ENCODE results near the gene GMPR2.
A peak's percentile ranks its signal among the peaks of the same experiment; 100 is the strongest.
"Not testable (repeated sequence)": the region's sequence is repeated elsewhere in the genome, so short reads cannot be mapped to it uniquely, and the experiment has no call there.

The GMPR2 gene

GRCh38 chr14:24194186-24194872, 38.4 kb upstream of the GMPR2 start:
- Mint-ChIP-seq H3K27ac (peak overlapping the region; percentile 98), H3K9me3 (peaks cover 0 to 3% of the 10 kb centered on the region in 2 donors), H3K36me3 (peaks cover 31 to 54% of the 10 kb centered on the region in 2 donors), H3K27me3 (no peaks in the 10 kb centered on the region), H3K4me3 (peak overlapping the region; percentile 92 to 95), H3K4me1 (peaks cover 39 to 80% of the 10 kb centered on the region in 2 donors)
- DNase-seq = no peak
- ATAC-seq (replicated peaks) = no peak

DNA sequence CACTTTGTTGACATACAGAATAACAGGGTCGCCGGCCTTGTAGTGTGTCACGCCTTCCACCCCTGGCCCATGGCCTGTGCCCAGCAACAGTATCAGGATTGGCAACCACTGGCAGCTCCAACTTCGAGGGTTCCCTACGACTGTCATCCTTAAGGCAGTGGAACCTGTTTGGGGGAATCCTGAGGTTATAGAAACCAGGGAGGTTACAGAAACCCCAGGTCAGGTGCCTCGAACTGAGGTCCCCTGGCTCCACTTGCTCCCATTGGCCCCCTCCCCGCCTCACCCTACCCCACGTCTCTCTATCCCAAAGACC, 37.9 kb upstream of the GMPR2 start:
- no peaks in the 10 kb centered on the region for H3K27me3 Mint-ChIP-seq
- H3K9me3 Mint-ChIP-seq = peaks cover 0 to 3% of the 10 kb centered on the region in 2 donors
- ATAC-seq (replicated peaks) (no peak), DNase-seq (no peak)
- peak overlapping the region; percentile 98 for H3K27ac Mint-ChIP-seq
- H3K36me3 Mint-ChIP-seq = peaks cover 35 to 58% of the 10 kb centered on the region in 2 donors
- H3K4me3 Mint-ChIP-seq = peak overlapping the region; percentile 92 to 95
- H3K4me1 Mint-ChIP-seq = peaks cover 41 to 82% of the 10 kb centered on the region in 2 donors

DNA sequence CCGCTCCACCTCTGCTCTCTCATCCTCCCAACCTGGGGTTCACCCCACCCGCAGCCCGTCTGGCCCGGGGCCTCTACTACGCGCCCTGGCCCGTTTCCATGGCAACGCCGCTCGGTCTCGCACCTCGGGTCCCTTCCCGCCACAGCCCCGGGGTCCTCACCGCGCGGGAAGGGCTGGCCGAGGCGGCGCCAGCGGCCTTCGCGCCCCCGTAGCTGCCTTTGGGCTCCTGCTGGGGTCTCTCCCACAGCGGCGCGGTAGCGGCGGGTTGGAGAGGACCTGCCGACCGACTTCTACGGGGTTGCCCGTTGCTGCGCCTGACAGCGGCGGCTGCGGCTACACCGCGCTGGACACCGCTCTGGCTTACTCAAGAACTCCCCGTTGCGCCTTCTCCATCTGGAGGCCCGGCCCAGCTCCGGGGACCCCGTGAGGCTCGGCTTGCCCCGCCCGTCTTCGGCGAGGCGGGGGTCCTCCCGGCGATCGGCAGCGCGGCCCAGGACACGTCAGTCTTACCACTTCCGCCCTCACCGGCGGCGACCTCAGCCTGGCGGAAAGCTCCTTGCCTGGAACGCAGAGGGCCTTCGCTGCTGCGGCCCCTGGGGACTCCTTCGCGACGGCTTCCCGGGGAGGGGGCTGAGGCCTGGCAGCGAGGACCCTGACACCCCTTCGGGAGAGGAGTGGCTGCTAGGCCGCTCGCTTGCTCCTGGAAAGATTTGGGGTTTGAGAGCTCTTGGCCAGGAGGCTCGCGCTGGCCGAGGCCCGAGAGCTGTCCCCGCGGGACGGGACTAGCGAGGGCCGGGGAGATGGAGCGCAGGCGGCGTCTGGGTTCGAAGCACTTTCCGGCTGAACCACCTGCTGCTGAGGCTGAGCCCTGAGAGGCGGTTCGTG, 37.3 kb upstream of the GMPR2 start, which contains the start of gene TM9SF1:
TM9SF1 (minus strand) TSS at position 256 of the 885 bp plus-strand sequence. CDS start 422 bp downstream, outside the sequence.
- peak; percentile 90 for ATAC-seq (replicated peaks)
- Mint-ChIP-seq H3K9me3 (peaks cover 0 to 3% of the 10 kb centered on the region in 2 donors), H3K27ac (peak within 1 kb of the TSS; percentile 98), H3K36me3 (peaks cover 33 to 57% of the 10 kb centered on the region in 2 donors), H3K4me1 (peaks cover 39 to 82% of the 10 kb centered on the region in 2 donors), H3K4me3 (peak within 1 kb of the TSS; percentile 92 to 95), H3K27me3 (no peaks in the 10 kb centered on the region)
- peak; percentile 87 for DNase-seq

- DNase-seq = no peak
- H3K27me3 Mint-ChIP-seq = no peaks in the 10 kb centered on the region
- H3K27ac Mint-ChIP-seq = peak overlapping the region; percentile 98
- peak; percentile 41 to 46 for ATAC-seq (replicated peaks)
- peaks cover 39 to 77% of the 10 kb centered on the region in 2 donors for H3K4me1 Mint-ChIP-seq
- H3K36me3 Mint-ChIP-seq = peaks cover 34 to 59% of the 10 kb centered on the region in 2 donors
- peaks cover 0 to 3% of the 10 kb centered on the region in 2 donors for H3K9me3 Mint-ChIP-seq
- H3K4me3 Mint-ChIP-seq = peak overlapping the region; percentile 92 to 95
Observed at GRCh38 chr14:24196071-24197055, 36.4 kb upstream of the GMPR2 start.

GRCh38 chr14:24197056-24197450, 35.7 kb upstream of the GMPR2 start:
- ATAC-seq (replicated peaks) (no peak), DNase-seq (no peak)
- Mint-ChIP-seq H3K4me3 (peak overlapping the region; percentile 92 to 95), H3K36me3 (peaks cover 40 to 60% of the 10 kb centered on the region in 2 donors), H3K27ac (peak overlapping the region; percentile 98), H3K4me1 (peaks cover 37 to 70% of the 10 kb centered on the region in 2 donors), H3K9me3 (peaks cover 0 to 3% of the 10 kb centered on the region in 2 donors), H3K27me3 (no peaks in the 10 kb centered on the region)

GRCh38 chr14:24198814-24199524, 33.8 kb upstream of the GMPR2 start:
- Mint-ChIP-seq H3K4me3 (peak overlapping the region in 1 of 2 donors; percentile 56), H3K27ac (peak overlapping the region; percentile 71), H3K4me1 (peaks cover 31 to 59% of the 10 kb centered on the region in 2 donors), H3K9me3 (peaks cover 6 to 10% of the 10 kb centered on the region in 2 donors), H3K27me3 (no peaks in the 10 kb centered on the region), H3K36me3 (peaks cover 46 to 66% of the 10 kb centered on the region in 2 donors)
- ATAC-seq (replicated peaks) = no peak
- no peak for DNase-seq

GRCh38 chr14:24202538-24202937, 30.2 kb upstream of the GMPR2 start:
- peaks cover 31 to 61% of the 10 kb centered on the region in 2 donors for H3K4me1 Mint-ChIP-seq
- H3K27me3 Mint-ChIP-seq; DNase-seq; ATAC-seq (replicated peaks); H3K4me3 Mint-ChIP-seq; H3K9me3 Mint-ChIP-seq; H3K27ac Mint-ChIP-seq: not testable (repeated sequence)
- peaks cover 71 to 79% of the 10 kb centered on the region in 2 donors for H3K36me3 Mint-ChIP-seq

DNA sequence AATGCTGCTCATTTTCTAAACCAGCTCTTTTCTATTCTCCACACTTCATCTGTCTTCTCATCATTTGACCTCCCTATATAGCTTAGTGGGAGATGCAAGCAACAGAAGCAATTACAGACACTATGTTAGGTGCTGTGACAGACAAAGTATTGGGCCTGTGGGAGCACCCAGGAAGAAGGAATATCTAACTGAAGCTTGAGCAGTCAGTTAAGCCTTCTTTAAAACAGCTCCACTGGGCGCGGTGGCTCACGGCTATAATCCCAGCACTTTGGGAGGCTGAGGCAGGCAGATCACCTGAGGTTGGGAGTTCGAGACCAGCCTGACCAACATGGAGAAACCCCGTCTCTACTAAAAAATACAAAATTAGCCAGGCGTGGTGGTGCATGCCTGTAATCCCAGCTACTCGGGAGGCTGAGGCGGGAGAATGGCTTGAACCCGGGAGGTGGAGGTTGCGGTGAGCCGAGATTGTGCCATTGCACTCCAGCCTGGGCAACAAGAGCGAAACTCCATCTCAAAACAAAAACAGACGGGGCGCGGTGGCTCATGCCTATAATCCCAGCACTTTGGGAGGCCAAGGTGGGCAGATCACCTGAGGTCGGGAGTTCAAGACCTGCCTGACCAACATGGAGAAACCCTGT, 29.4 kb upstream of the GMPR2 start:
- not testable (repeated sequence) for H3K27me3 Mint-ChIP-seq; ATAC-seq (replicated peaks); H3K4me3 Mint-ChIP-seq; DNase-seq; H3K9me3 Mint-ChIP-seq; H3K27ac Mint-ChIP-seq
- Mint-ChIP-seq H3K4me1 (peaks cover 36 to 61% of the 10 kb centered on the region in 2 donors), H3K36me3 (peaks cover 76 to 85% of the 10 kb centered on the region in 2 donors)

- H3K27ac Mint-ChIP-seq = no peak overlapping the region
- H3K36me3 Mint-ChIP-seq = peaks cover 68 to 79% of the 10 kb centered on the region in 2 donors
- ATAC-seq (replicated peaks) (no peak), DNase-seq (no peak)
- H3K9me3 Mint-ChIP-seq = peaks cover 6 to 7% of the 10 kb centered on the region in 2 donors
- H3K27me3 Mint-ChIP-seq = no peaks in the 10 kb centered on the region
- H3K4me3 Mint-ChIP-seq = no peak overlapping the region
- H3K4me1 Mint-ChIP-seq = peaks cover 28 to 57% of the 10 kb centered on the region in 2 donors
Observed at GRCh38 chr14:24204163-24205146, 28.3 kb upstream of the GMPR2 start.

- peaks cover 6 to 7% of the 10 kb centered on the region in 2 donors for H3K9me3 Mint-ChIP-seq
Observed at GRCh38 chr14:24206260-24207103, 26.2 kb upstream of the GMPR2 start.

DNA sequence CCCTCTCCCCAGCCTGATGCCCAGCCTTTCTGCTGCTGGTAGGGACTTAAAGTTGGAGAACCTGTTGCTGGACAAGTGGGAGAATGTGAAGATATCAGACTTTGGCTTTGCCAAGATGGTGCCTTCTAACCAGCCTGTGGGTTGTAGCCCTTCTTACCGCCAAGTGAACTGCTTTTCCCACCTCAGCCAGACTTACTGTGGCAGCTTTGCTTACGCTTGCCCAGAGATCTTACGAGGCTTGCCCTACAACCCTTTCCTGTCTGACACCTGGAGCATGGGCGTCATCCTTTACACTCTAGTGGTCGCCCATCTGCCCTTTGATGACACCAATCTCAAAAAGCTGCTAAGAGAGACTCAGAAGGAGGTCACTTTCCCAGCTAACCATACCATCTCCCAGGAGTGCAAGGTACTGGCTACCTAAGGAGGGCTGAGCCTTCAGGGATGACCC, 25.6 kb upstream of the GMPR2 start:
- H3K4me1 Mint-ChIP-seq = peaks cover 35 to 70% of the 10 kb centered on the region in 2 donors
- DNase-seq (no peak), ATAC-seq (replicated peaks) (peak; percentile 83)
- peaks cover 64 to 78% of the 10 kb centered on the region in 2 donors for H3K36me3 Mint-ChIP-seq
- no peaks in the 10 kb centered on the region for H3K27me3 Mint-ChIP-seq
- peak overlapping the region; percentile 3 to 9 for H3K4me3 Mint-ChIP-seq
- H3K27ac Mint-ChIP-seq = peak overlapping the region; percentile 88
- H3K9me3 Mint-ChIP-seq = peaks cover 6 to 7% of the 10 kb centered on the region in 2 donors

More at GRCh38 chr14:24206260-24207103, 26.2 kb upstream of the GMPR2 start:
- Mint-ChIP-seq H3K27ac (peak overlapping the region; percentile 88), H3K27me3 (no peaks in the 10 kb centered on the region), H3K36me3 (peaks cover 68 to 81% of the 10 kb centered on the region in 2 donors), H3K4me1 (peaks cover 35 to 64% of the 10 kb centered on the region in 2 donors), H3K4me3 (peak overlapping the region; percentile 3 to 9)
- DNase-seq (no peak), ATAC-seq (replicated peaks) (peak in 1 of 2 donors; percentile 4)

Measured in stimulated activated naive B cell treated with anti-CD40 and anti-IgM and Interleukin-4, amounts not matched to agents 10 μg/mL and 1 μg/mL and 100 μg/mL, for 72 hours (primary cell).